HepG2 (cell line): Measurements from ENCODE around the gene KCNG4. TPM values are rescaled to one million over a fixed set of nuclear protein-coding genes. Genes with fewer than 3 reads are reported as not detected.

Source experiments
- ETV6 ChIP-seq: sonication (generic); formaldehyde crosslinking; conservative IDR thresholded peaks from 2 replicates; pipeline ENCODE4 v1.4.0; 2020; ENCODE audit warnings: missing genetic modification reagents
- GTF3A ChIP-seq: sonication (generic); formaldehyde crosslinking; conservative IDR thresholded peaks from 2 replicates; pipeline ENCODE4 v1.4.0; 2020; ENCODE audit warnings: mild to moderate bottlenecking, missing genetic modification reagents
- IRX3 ChIP-seq: sonication (generic); formaldehyde crosslinking; IDR thresholded peaks from 2 replicates; pipeline ENCODE4 v1.8.1; 2023; ENCODE audit warnings: mild to moderate bottlenecking, low read depth, missing genetic modification reagents, borderline replicate concordance
- MYC ChIP-seq: sonication (generic); formaldehyde crosslinking; IDR thresholded peaks from 2 replicates; pipeline ENCODE4 v1.9.0; 2021; ENCODE audit warnings: missing genetic modification reagents, borderline replicate concordance
- PHF20 ChIP-seq: sonication (generic); formaldehyde crosslinking; IDR thresholded peaks from 2 replicates; pipeline ENCODE4 v1.5.0; 2020; ENCODE audit warnings: mild to moderate bottlenecking, missing genetic modification reagents
- RBFOX2 ChIP-seq: fragments of 200-400 bp; formaldehyde crosslinking; IDR thresholded peaks from 2 replicates; pipeline ENCODE4 v1.6.1; 2017; ENCODE audit warnings: low read depth, mild to moderate bottlenecking, low read length
- SRSF4 ChIP-seq: fragments of 200-400 bp; formaldehyde crosslinking; IDR thresholded peaks from one replicate; pipeline ENCODE4 v1.6.1; 2018; ENCODE audit warnings: mild to moderate bottlenecking, low read depth, low read length, moderate library complexity; ENCODE audit not compliant: poor library complexity, severe bottlenecking
- TARDBP ChIP-seq: sonication (generic); formaldehyde crosslinking; IDR thresholded peaks from 2 replicates; pipeline ENCODE4 v1.8.0; 2022; ENCODE audit warnings: mild to moderate bottlenecking, missing genetic modification reagents
- ZBTB7A ChIP-seq: sonication (generic); formaldehyde crosslinking; IDR thresholded peaks from 2 replicates; pipeline ENCODE4 v1.8.0; 2022; ENCODE audit warnings: mild to moderate bottlenecking, missing genetic modification reagents
- ZFP36L1 ChIP-seq: sonication (generic); formaldehyde crosslinking; IDR thresholded peaks from 2 replicates; pipeline ENCODE4 v1.8.0; 2022; ENCODE audit warnings: mild to moderate bottlenecking, missing genetic modification reagents, moderate library complexity
- ZMYM4 ChIP-seq: sonication (generic); formaldehyde crosslinking; IDR thresholded peaks from 2 replicates; pipeline ENCODE4 v1.8.1; 2023; ENCODE audit warnings: mild to moderate bottlenecking, missing genetic modification reagents
- ZNF205 ChIP-seq: IDR thresholded peaks from 2 replicates; pipeline ENCODE4 v1.6.1; 2018; ENCODE audit warnings: missing biosample characterization, missing genetic modification reagents
- ZNF232 ChIP-seq: sonication (generic); formaldehyde crosslinking; IDR thresholded peaks from 2 replicates; pipeline ENCODE4 v1.4.0; 2020; ENCODE audit warnings: missing genetic modification reagents, borderline replicate concordance
- ZNF383 ChIP-seq: sonication (generic); formaldehyde crosslinking; IDR thresholded peaks from 2 replicates; pipeline ENCODE4 v1.4.0; 2020; ENCODE audit warnings: missing genetic modification reagents, mild to moderate bottlenecking, borderline replicate concordance
- ZNF562 ChIP-seq: sonication (generic); formaldehyde crosslinking; IDR thresholded peaks from 2 replicates; pipeline ENCODE4 v1.8.0; 2022; ENCODE audit warnings: missing genetic modification reagents, borderline replicate concordance
- ZNF589 ChIP-seq: sonication (generic); formaldehyde crosslinking; conservative IDR thresholded peaks from 2 replicates; pipeline ENCODE4 v1.8.0; 2022; ENCODE audit warnings: mild to moderate bottlenecking, moderate library complexity, missing genetic modification reagents
- ZNF724P ChIP-seq: sonication (generic); formaldehyde crosslinking; IDR thresholded peaks from 2 replicates; pipeline ENCODE4 v1.8.0; 2022; ENCODE audit warnings: missing genetic modification reagents, borderline replicate concordance
- ZNF781 ChIP-seq: sonication (generic); formaldehyde crosslinking; IDR thresholded peaks from 2 replicates; pipeline ENCODE4 v1.5.1; 2020; ENCODE audit warnings: borderline replicate concordance, mild to moderate bottlenecking, missing genetic modification reagents; ENCODE audit errors: not compliant biosample characterization
- polyA plus RNA-seq, 8 experiments: library from polyadenylated mRNA; depleted of rRNA in 3 of 8; stranded (reverse) in 7 of 8; unstranded in 1 of 8; fragments of >200 nt; fragmentation: Illumina TruSeq in 4 of 8; extraction: Trizol in 4 of 8; gene quantifications; 2 replicates each; pipeline versions ENCODE4 v1.2.1 to v1.2.3, GENCODE V29; 2011 to 2016; ENCODE audit warnings: low read depth in 4 of 8, missing spikeins in 1 of 8, mixed read lengths in 1 of 8; ENCODE audit not compliant: insufficient read depth in 1 of 8
- total RNA-seq, 5 experiments: library from RNA; depleted of rRNA; stranded (reverse); fragments of >200 nt; fragmentation: Illumina TruSeq; extraction: Trizol; gene quantifications; 2 replicates each; pipeline ENCODE4 v1.2.3, GENCODE V29; 2016; ENCODE audit warnings: low read depth in 1 of 5
- TF ChIP-seq, protein P1 (sequence below), 2 experiments: IDR thresholded peaks; 2 replicates each; pipeline ENCODE4 v1.6.1; 2011 to 2012; ENCODE audit warnings: low read length in 2 of 2, borderline replicate concordance in 1 of 2, low read depth in 1 of 2, mild to moderate bottlenecking in 1 of 2, moderate library complexity in 1 of 2
- TF ChIP-seq, protein P2 (sequence below): sonication (generic); formaldehyde crosslinking; IDR thresholded peaks from 2 replicates; pipeline ENCODE4 v1.5.1; 2020; ENCODE audit warnings: mild to moderate bottlenecking, missing genetic modification reagents, moderate library complexity
- TF ChIP-seq, protein P3 (sequence below): sonication (generic); formaldehyde crosslinking; IDR thresholded peaks from 2 replicates; pipeline ENCODE4 v1.4.0; 2020; ENCODE audit warnings: mild to moderate bottlenecking, missing genetic modification reagents
- TF ChIP-seq, protein P4 (sequence below): sonication (generic); formaldehyde crosslinking; IDR thresholded peaks from 2 replicates; pipeline ENCODE4 v1.4.0; 2020; ENCODE audit warnings: mild to moderate bottlenecking, missing genetic modification reagents, borderline replicate concordance

Gene KCNG4
- total and polyA plus RNA-seq, 2 of the 13 experiments (the other 11 are each of a cell fraction or from before 2014, with no cell fraction given) = not detected

DNA sequence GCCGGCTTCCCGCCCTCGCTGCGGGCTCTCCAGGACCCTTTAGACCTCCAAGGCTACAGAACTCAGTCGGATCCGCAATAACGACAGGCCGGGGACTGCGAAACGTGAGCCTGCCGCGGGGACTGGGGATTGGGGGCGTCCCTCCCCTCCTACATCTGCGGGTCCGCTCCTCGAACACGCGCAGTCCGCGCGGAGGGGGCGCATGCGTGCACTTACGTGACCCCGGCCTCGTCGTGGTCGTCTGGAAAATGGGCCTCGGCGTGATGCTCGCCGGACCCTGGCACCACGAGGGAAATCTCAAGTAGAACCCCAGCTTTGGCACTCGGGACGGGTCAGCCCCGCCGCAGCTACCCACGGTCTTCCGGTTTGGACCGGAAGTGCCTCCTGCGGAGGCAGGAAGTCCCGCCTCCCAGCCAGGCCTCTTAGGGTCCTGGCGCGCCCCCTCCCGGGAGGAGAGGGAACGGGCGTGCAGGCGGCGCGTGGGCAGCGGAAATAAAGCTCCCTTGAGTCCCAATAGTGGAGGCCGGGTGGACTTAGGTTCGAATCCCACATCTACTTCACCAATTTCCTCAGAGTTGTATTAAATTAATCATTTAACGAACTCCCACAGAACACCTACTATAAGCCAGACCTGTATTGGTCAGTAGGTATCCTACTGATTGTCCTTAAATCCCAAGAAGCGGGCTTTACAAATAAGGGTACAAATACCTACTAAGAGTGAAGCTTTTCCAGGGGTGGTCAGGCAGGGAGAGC is 53.0 kb downstream of the KCNG4 start, which contains the start of gene TAF1C (continued):
- TF ChIP-seq ZNF383 (CRISPR knock-in tag) = 0 out of 2 replicates have a peak, but pooled peaks have one; percentile 33
- 0 out of 2 replicates have a peak, but pooled peaks have one; percentile 69 for TF ChIP-seq ZNF724P
- TF ChIP-seq ZNF589 (CRISPR knock-in tag) = no peak
- peak; percentile 91; the same call in 1 of the 2 replicates for TF ChIP-seq ZMYM4 (CRISPR knock-in tag)
- no peak; the same call in 1 of the 2 replicates for TF ChIP-seq ZNF232 (CRISPR knock-in tag)
- TF ChIP-seq, protein P1, sequence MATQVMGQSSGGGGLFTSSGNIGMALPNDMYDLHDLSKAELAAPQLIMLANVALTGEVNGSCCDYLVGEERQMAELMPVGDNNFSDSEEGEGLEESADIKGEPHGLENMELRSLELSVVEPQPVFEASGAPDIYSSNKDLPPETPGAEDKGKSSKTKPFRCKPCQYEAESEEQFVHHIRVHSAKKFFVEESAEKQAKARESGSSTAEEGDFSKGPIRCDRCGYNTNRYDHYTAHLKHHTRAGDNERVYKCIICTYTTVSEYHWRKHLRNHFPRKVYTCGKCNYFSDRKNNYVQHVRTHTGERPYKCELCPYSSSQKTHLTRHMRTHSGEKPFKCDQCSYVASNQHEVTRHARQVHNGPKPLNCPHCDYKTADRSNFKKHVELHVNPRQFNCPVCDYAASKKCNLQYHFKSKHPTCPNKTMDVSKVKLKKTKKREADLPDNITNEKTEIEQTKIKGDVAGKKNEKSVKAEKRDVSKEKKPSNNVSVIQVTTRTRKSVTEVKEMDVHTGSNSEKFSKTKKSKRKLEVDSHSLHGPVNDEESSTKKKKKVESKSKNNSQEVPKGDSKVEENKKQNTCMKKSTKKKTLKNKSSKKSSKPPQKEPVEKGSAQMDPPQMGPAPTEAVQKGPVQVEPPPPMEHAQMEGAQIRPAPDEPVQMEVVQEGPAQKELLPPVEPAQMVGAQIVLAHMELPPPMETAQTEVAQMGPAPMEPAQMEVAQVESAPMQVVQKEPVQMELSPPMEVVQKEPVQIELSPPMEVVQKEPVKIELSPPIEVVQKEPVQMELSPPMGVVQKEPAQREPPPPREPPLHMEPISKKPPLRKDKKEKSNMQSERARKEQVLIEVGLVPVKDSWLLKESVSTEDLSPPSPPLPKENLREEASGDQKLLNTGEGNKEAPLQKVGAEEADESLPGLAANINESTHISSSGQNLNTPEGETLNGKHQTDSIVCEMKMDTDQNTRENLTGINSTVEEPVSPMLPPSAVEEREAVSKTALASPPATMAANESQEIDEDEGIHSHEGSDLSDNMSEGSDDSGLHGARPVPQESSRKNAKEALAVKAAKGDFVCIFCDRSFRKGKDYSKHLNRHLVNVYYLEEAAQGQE (IDR thresholded peaks at IDR 0.05; ENCODE audit: borderline replicate concordance in 1 of 2, low read depth in 1 of 2, low read length in 2 of 2) = 0 out of 4 replicates have a peak, but pooled peaks of 1 of the 2 experiments have one; percentile 6
- TF ChIP-seq, protein P2, sequence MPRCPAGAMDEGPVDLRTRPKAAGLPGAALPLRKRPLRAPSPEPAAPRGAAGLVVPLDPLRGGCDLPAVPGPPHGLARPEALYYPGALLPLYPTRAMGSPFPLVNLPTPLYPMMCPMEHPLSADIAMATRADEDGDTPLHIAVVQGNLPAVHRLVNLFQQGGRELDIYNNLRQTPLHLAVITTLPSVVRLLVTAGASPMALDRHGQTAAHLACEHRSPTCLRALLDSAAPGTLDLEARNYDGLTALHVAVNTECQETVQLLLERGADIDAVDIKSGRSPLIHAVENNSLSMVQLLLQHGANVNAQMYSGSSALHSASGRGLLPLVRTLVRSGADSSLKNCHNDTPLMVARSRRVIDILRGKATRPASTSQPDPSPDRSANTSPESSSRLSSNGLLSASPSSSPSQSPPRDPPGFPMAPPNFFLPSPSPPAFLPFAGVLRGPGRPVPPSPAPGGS (CRISPR knock-in tag) = peak; percentile 75
- TF ChIP-seq, protein P3, sequence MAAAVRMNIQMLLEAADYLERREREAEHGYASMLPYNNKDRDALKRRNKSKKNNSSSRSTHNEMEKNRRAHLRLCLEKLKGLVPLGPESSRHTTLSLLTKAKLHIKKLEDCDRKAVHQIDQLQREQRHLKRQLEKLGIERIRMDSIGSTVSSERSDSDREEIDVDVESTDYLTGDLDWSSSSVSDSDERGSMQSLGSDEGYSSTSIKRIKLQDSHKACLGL (CRISPR knock-in tag) = peak; percentile 85; the same call in 1 of the 2 replicates
- TF ChIP-seq PHF20 (CRISPR knock-in tag) = peak; percentile 96
- TF ChIP-seq ZFP36L1 (CRISPR knock-in tag) = no peak
- TF ChIP-seq, protein P4, sequence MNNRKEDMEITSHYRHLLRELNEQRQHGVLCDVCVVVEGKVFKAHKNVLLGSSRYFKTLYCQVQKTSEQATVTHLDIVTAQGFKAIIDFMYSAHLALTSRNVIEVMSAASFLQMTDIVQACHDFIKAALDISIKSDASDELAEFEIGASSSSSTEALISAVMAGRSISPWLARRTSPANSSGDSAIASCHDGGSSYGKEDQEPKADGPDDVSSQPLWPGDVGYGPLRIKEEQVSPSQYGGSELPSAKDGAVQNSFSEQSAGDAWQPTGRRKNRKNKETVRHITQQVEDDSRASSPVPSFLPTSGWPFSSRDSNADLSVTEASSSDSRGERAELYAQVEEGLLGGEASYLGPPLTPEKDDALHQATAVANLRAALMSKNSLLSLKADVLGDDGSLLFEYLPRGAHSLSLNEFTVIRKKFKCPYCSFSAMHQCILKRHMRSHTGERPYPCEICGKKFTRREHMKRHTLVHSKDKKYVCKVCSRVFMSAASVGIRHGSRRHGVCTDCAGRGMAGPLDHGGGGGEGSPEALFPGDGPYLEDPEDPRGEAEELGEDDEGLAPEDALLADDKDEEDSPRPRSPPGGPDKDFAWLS = no peak
- no peak for TF ChIP-seq ZBTB7A (CRISPR knock-in tag)
- TF ChIP-seq TARDBP = peak; percentile 85
- TF ChIP-seq ZNF205 = peak; percentile 68
- 0 out of 2 replicates have a peak, but pooled peaks have one; percentile 65 for TF ChIP-seq GTF3A (CRISPR knock-in tag)
- TF ChIP-seq ZNF781 = peak; percentile 65
- peak; percentile 92 for TF ChIP-seq RBFOX2
- TF ChIP-seq SRSF4 = no peak
- TF ChIP-seq ZNF562 (CRISPR knock-in tag) = no peak
- peak; percentile 93 for TF ChIP-seq MYC (CRISPR knock-in tag)
- TF ChIP-seq IRX3 (CRISPR knock-in tag) = peak; percentile 76; the same call in 1 of the 2 replicates
- TF ChIP-seq ETV6 (CRISPR knock-in tag) = peak; percentile 80
